Ovary (tissue), 3 donors: Measurements from ENCODE around the gene RNF32.

ENCODE experiments used
- CTCF ChIP-seq, 3 donors: fragments of 450-650 bp in 2 of 3; fragments of 200-600 bp in 1 of 3; IDR thresholded peaks; one replicate each; pipeline versions ENCODE4 v1.5.1 to v1.8.0; 2016 to 2022; ENCODE audit warnings: antibody characterized with exemption in 3 of 3, mild to moderate bottlenecking in 1 of 3
- POLR2A ChIP-seq: fragments of 450-650 bp; IDR thresholded peaks from one replicate; pipeline ENCODE4 v1.6.1; 2017; ENCODE audit warnings: antibody characterized with exemption, mild to moderate bottlenecking, moderate library complexity
- donor health status: DM: no; HTN: no; CAD: no.

DNA sequence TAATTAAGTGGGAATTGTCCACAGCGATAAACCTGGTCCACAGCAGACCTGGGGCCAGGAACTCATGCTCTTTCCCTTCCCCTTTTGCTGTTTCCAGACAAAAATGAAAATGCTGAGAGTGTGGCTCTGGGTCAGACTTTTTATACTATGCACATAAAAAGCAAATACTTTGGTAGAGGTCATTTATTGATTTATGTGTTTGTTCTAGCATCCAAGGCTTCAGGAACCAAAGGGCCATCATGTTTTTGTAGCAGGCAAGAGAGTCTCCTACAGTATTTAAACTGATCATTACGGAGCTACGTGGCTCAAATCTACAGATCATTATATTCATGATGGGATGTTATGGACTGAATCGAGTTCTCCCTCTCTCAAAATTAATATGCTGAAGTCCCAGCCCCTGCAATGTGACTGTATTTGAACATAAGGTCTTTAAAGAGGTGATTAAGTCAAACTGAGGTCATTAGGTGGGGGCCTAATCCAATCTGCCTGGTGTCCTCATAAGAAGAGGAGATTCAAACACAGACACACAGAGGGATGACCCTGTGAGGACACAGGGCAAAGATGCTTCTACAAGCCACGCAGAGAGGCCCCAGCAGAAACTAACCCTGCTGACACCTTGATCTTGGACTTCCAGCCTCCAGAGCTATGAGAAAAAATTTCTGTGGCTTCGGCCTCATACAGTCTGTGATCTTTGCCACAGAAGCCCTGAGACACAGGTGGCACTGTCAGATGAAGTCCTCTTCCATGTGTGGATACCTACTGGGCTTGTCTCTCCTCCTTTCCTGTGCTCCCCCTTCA is 46.1 kb upstream of the RNF32 start:
- TF ChIP-seq POLR2A (no peak), CTCF (IDR thresholded peaks at IDR 0.05) (no peak)
